GM13977 (cell line): ENCODE results near the gene AP3M1.

Experiments
- DNase-seq: peaks from one replicate; pipeline ENCODE4 v3.0.0; 2012; ENCODE audit warnings: low spot score
- in situ Hi-C: fragments of 300-500 bp; cut with MboI; formaldehyde crosslinking; loops from one replicate; pipeline ENCODE4 v1.12.0; 2022; ENCODE audit warnings: low sequenced_read_pairs, low pct_unique_long_range_greater_than_20kb, mixed read lengths, inconsistent platforms; ENCODE audit not compliant: unreplicated experiment
- TF ChIP-seq, protein P1 (sequence below): IDR thresholded peaks from 2 replicates; pipeline ENCODE4 v1.5.1; 2012; ENCODE audit warnings: mild to moderate bottlenecking, control low read depth; ENCODE audit not compliant: insufficient read depth; ENCODE audit errors: extremely low read depth, missing control alignments

AP3M1 gene

DNA sequence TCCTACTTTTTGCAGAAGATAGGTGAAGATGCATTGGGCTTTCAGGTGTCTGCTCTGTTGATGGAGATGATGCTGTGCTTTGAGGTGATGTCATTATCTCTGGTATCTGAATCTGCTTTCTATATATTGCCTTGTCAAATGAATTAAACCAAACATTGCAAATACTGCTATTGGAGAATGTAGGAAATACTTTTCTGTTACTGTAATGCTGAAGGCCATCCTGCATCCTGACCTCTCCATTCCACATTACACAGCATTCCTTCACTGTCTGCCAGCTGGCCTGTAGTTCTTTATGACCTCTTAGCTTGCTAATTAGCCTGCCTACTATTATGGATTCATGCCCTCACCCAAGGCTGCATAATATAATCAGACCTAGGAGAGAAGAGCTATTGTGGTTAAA, 79.5 kb downstream of the AP3M1 start:
- in situ Hi-C loops = no loop called here
- no peak for DNase-seq
- TF ChIP-seq, protein P1, sequence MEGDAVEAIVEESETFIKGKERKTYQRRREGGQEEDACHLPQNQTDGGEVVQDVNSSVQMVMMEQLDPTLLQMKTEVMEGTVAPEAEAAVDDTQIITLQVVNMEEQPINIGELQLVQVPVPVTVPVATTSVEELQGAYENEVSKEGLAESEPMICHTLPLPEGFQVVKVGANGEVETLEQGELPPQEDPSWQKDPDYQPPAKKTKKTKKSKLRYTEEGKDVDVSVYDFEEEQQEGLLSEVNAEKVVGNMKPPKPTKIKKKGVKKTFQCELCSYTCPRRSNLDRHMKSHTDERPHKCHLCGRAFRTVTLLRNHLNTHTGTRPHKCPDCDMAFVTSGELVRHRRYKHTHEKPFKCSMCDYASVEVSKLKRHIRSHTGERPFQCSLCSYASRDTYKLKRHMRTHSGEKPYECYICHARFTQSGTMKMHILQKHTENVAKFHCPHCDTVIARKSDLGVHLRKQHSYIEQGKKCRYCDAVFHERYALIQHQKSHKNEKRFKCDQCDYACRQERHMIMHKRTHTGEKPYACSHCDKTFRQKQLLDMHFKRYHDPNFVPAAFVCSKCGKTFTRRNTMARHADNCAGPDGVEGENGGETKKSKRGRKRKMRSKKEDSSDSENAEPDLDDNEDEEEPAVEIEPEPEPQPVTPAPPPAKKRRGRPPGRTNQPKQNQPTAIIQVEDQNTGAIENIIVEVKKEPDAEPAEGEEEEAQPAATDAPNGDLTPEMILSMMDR = no peak
